ENCODE results near the gene TMEM18.

DNA sequence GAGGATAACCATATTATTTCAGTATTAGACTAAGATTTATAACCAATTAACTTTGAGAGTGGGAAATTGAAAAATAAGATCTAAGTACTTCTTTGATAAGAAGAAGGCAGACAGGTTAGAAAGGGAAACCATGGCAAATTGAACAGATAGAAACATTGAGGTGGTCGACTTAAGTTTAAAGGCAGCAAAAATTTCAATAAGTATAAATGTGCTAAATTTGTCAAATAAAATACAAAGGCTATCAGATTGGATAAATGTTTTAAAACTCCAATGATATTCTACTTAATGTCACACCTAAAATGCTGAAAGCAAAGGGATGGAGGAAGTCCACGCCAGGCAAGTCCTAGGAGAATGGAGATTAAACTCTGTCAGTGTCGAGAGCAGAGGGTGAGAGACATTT lies 59.2 kb downstream of the TMEM18 start:
- TF ChIP-seq, protein P1, sequence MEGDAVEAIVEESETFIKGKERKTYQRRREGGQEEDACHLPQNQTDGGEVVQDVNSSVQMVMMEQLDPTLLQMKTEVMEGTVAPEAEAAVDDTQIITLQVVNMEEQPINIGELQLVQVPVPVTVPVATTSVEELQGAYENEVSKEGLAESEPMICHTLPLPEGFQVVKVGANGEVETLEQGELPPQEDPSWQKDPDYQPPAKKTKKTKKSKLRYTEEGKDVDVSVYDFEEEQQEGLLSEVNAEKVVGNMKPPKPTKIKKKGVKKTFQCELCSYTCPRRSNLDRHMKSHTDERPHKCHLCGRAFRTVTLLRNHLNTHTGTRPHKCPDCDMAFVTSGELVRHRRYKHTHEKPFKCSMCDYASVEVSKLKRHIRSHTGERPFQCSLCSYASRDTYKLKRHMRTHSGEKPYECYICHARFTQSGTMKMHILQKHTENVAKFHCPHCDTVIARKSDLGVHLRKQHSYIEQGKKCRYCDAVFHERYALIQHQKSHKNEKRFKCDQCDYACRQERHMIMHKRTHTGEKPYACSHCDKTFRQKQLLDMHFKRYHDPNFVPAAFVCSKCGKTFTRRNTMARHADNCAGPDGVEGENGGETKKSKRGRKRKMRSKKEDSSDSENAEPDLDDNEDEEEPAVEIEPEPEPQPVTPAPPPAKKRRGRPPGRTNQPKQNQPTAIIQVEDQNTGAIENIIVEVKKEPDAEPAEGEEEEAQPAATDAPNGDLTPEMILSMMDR (IDR thresholded peaks at IDR 0.05), result no peak
- TF ChIP-seq SMC3 (IDR thresholded peaks at IDR 0.05; ENCODE audit: low read depth, low read length) (no peak), YY1 (IDR thresholded peaks at IDR 0.05; ENCODE audit: low read depth) (no peak), POLR2AphosphoS5 (IDR thresholded peaks at IDR 0.05; ENCODE audit: low read depth, low read length) (no peak), RXRA (IDR thresholded peaks at IDR 0.05; ENCODE audit: borderline replicate concordance, low read depth) (no peak), FOSL2 (IDR thresholded peaks at IDR 0.05; ENCODE audit: borderline replicate concordance, low read depth) (no peak), RAD21 (IDR thresholded peaks at IDR 0.05; ENCODE audit: low read length) (no peak), MXI1 (IDR thresholded peaks at IDR 0.05; ENCODE audit: low read depth, low read length) (no peak)
- TF ChIP-seq, protein P2, sequence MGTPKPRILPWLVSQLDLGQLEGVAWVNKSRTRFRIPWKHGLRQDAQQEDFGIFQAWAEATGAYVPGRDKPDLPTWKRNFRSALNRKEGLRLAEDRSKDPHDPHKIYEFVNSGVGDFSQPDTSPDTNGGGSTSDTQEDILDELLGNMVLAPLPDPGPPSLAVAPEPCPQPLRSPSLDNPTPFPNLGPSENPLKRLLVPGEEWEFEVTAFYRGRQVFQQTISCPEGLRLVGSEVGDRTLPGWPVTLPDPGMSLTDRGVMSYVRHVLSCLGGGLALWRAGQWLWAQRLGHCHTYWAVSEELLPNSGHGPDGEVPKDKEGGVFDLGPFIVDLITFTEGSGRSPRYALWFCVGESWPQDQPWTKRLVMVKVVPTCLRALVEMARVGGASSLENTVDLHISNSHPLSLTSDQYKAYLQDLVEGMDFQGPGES (IDR thresholded peaks at IDR 0.05; ENCODE audit: low read depth, low read length), result no peak
- TF ChIP-seq, protein P3, sequence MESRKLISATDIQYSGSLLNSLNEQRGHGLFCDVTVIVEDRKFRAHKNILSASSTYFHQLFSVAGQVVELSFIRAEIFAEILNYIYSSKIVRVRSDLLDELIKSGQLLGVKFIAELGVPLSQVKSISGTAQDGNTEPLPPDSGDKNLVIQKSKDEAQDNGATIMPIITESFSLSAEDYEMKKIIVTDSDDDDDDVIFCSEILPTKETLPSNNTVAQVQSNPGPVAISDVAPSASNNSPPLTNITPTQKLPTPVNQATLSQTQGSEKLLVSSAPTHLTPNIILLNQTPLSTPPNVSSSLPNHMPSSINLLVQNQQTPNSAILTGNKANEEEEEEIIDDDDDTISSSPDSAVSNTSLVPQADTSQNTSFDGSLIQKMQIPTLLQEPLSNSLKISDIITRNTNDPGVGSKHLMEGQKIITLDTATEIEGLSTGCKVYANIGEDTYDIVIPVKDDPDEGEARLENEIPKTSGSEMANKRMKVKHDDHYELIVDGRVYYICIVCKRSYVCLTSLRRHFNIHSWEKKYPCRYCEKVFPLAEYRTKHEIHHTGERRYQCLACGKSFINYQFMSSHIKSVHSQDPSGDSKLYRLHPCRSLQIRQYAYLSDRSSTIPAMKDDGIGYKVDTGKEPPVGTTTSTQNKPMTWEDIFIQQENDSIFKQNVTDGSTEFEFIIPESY (IDR thresholded peaks at IDR 0.05; ENCODE audit: borderline replicate concordance, low read depth), result no peak
- TF ChIP-seq, protein P4, sequence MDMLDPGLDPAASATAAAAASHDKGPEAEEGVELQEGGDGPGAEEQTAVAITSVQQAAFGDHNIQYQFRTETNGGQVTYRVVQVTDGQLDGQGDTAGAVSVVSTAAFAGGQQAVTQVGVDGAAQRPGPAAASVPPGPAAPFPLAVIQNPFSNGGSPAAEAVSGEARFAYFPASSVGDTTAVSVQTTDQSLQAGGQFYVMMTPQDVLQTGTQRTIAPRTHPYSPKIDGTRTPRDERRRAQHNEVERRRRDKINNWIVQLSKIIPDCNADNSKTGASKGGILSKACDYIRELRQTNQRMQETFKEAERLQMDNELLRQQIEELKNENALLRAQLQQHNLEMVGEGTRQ (IDR thresholded peaks at IDR 0.05; ENCODE audit: borderline replicate concordance, low read depth, low read length), result no peak

All from SK-N-SH (cell line).